Neural cell (in vitro differentiated cells): ENCODE data around the gene ORC2.

Experiments used
- EP300 ChIP-seq: fragments of 450-650 bp; conservative IDR thresholded peaks from 2 replicates; pipeline ENCODE4 v1.6.1; 2014; ENCODE audit warnings: antibody characterized with exemption, mild to moderate bottlenecking, moderate library complexity; ENCODE audit not compliant: poor library complexity, severe bottlenecking
- EZH2 ChIP-seq: fragments of 200-600, 300-800 bp; shearing (Covaris generic), sonication (generic); IDR thresholded peaks from 2 replicates; pipeline ENCODE4 v1.6.1; 2014; ENCODE audit warnings: antibody characterized with exemption, low read length, borderline replicate concordance, mild to moderate bottlenecking; ENCODE audit not compliant: insufficient read depth, poor library complexity, severe bottlenecking
- MXI1 ChIP-seq: fragments of 450-650 bp; conservative IDR thresholded peaks from 2 replicates; pipeline ENCODE4 v1.6.1; 2014; ENCODE audit warnings: antibody characterized with exemption, mild to moderate bottlenecking; ENCODE audit not compliant: poor library complexity, severe bottlenecking
- POLR2AphosphoS5 ChIP-seq: IDR thresholded peaks from 2 replicates; pipeline ENCODE4 v1.6.1; 2012
- SMC3 ChIP-seq: fragments of 450-650 bp; conservative IDR thresholded peaks from 2 replicates; pipeline ENCODE4 v1.6.1; 2014; ENCODE audit warnings: antibody characterized with exemption, mild to moderate bottlenecking, moderate library complexity; ENCODE audit not compliant: poor library complexity
- TF ChIP-seq, protein P1 (sequence below): fragments of 450-650 bp; IDR thresholded peaks from 2 replicates; pipeline ENCODE4 v1.5.1; 2014; ENCODE audit warnings: antibody characterized with exemption, mild to moderate bottlenecking, moderate library complexity; ENCODE audit not compliant: poor library complexity, severe bottlenecking

DNA sequence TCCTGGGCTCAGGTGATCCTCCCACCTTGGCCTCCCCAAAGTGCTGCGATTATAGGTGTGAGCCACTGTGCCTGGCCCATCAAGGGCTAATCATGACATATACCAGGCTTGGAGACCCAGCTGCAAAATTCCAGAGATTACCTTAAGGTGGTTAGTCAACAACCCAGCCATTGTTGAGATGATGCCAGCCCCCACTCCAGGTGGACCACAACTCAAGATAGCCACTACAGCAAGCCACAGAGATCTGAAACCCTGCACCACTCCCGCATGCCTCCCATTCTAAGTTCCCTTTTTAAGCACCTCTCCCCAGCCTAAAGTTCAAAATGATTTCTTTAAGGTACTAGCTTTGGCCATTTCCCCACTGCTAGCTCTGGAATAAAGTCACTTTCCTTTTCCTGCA is 94.4 kb downstream of the ORC2 start:
- TF ChIP-seq EP300: no peak
- TF ChIP-seq, protein P1, sequence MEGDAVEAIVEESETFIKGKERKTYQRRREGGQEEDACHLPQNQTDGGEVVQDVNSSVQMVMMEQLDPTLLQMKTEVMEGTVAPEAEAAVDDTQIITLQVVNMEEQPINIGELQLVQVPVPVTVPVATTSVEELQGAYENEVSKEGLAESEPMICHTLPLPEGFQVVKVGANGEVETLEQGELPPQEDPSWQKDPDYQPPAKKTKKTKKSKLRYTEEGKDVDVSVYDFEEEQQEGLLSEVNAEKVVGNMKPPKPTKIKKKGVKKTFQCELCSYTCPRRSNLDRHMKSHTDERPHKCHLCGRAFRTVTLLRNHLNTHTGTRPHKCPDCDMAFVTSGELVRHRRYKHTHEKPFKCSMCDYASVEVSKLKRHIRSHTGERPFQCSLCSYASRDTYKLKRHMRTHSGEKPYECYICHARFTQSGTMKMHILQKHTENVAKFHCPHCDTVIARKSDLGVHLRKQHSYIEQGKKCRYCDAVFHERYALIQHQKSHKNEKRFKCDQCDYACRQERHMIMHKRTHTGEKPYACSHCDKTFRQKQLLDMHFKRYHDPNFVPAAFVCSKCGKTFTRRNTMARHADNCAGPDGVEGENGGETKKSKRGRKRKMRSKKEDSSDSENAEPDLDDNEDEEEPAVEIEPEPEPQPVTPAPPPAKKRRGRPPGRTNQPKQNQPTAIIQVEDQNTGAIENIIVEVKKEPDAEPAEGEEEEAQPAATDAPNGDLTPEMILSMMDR: no peak
- TF ChIP-seq SMC3: no peak
- TF ChIP-seq MXI1: no peak
- no peak for TF ChIP-seq POLR2AphosphoS5
- no peak for TF ChIP-seq EZH2
